K562 (cell line): ENCODE measurements around the gene FGR. TPM values are rescaled to one million over a fixed set of nuclear protein-coding genes. Genes with fewer than 3 reads are reported as not detected.

ENCODE experiments used
- ATF1 ChIP-seq, 2 experiments: fragments of 450-650 bp in 1 of 2; IDR thresholded peaks; 2 replicates each; pipeline ENCODE4 v1.6.1; 2016; ENCODE audit warnings: missing compliant biosample characterization in 1 of 2, missing genetic modification characterization in 1 of 2
- ATF7 ChIP-seq: fragments of 450-650 bp; IDR thresholded peaks from 2 replicates; pipeline ENCODE4 v1.7.1; 2014; ENCODE audit warnings: mild to moderate bottlenecking, moderate library complexity
- CBX5 ChIP-seq: IDR thresholded peaks from 2 replicates; pipeline ENCODE4 v1.6.1; 2014; ENCODE audit warnings: low read depth, borderline replicate concordance
- CREBBP ChIP-seq: IDR thresholded peaks from one replicate; pipeline ENCODE4 v1.6.1; 2012; ENCODE audit warnings: low read depth, mild to moderate bottlenecking, control low read depth, inconsistent platforms, low read length
- ESRRA ChIP-seq: fragments of 450-650 bp; IDR thresholded peaks from 2 replicates; pipeline ENCODE4 v1.6.1; 2014; ENCODE audit warnings: low read depth, mild to moderate bottlenecking, moderate library complexity, borderline replicate concordance
- FOXA3 ChIP-seq, 2 experiments: fragments of 450-650 bp in 1 of 2; sonication (generic) in 1 of 2; formaldehyde crosslinking; IDR thresholded peaks in 1 of 2; conservative IDR thresholded peaks in 1 of 2; 2 replicates each; pipeline versions ENCODE4 v1.4.0 to v1.8.0; 2020 to 2022; ENCODE audit warnings: mild to moderate bottlenecking in 2 of 2, missing genetic modification reagents in 1 of 2
- FOXK1 ChIP-seq: sonication (generic); formaldehyde crosslinking; IDR thresholded peaks from 2 replicates; pipeline ENCODE4 v1.8.0; 2022; ENCODE audit warnings: missing genetic modification reagents, mild to moderate bottlenecking, borderline replicate concordance
- GABPB1 ChIP-seq: sonication (generic); formaldehyde crosslinking; IDR thresholded peaks from 2 replicates; pipeline ENCODE4 v1.8.0; 2022; ENCODE audit warnings: mild to moderate bottlenecking, missing genetic modification reagents
- HMBOX1 ChIP-seq: sonication (generic); IDR thresholded peaks from 2 replicates; pipeline ENCODE4 v1.6.1; 2016
- JUND ChIP-seq, 2 experiments: IDR thresholded peaks; 2 replicates in 1 of 2; 3 replicates in 1 of 2; pipeline ENCODE4 v1.6.1; 2011; ENCODE audit warnings: borderline replicate concordance in 2 of 2, low read depth in 2 of 2, low read length in 2 of 2, improper control_type of control experiment in 1 of 2, missing biosample characterization in 1 of 2, missing genetic modification characterization in 1 of 2, missing genetic modification reagents in 1 of 2
- NRF1 ChIP-seq, 2 experiments: fragments of 450-650 bp; IDR thresholded peaks in 1 of 2; conservative IDR thresholded peaks in 1 of 2; 2 replicates each; pipeline ENCODE4 v1.6.1; 2014; ENCODE audit warnings: mild to moderate bottlenecking in 2 of 2
- PBX2 ChIP-seq, 2 experiments: IDR thresholded peaks in 1 of 2; conservative IDR thresholded peaks in 1 of 2; 2 replicates each; pipeline ENCODE4 v1.6.1; 2016; ENCODE audit warnings: low read depth in 2 of 2, mild to moderate bottlenecking in 1 of 2, missing compliant biosample characterization in 1 of 2, missing genetic modification characterization in 1 of 2, moderate library complexity in 1 of 2
- PHF20 ChIP-seq: fragments of 450-650 bp; IDR thresholded peaks from 2 replicates; pipeline ENCODE4 v1.6.1; 2018; ENCODE audit not compliant: partially characterized antibody
- RBM39 ChIP-seq: fragments of 200-400 bp; formaldehyde crosslinking; optimal IDR thresholded peaks from 2 replicates; pipeline ENCODE3; 2018; ENCODE audit warnings: low read depth, low read length
- TBL1XR1 ChIP-seq, 2 experiments: IDR thresholded peaks; 2 replicates each; pipeline ENCODE4 v1.6.1; 2012; ENCODE audit warnings: improper control_type of control experiment in 2 of 2, low read length in 2 of 2, mild to moderate bottlenecking in 1 of 2
- XRCC5 ChIP-seq: fragments of 200-400 bp; formaldehyde crosslinking; IDR thresholded peaks from 2 replicates; pipeline ENCODE4 v1.6.1; 2017; ENCODE audit warnings: low read depth, mild to moderate bottlenecking, low read length
- ZBTB2 ChIP-seq: fragments of 450-650 bp; IDR thresholded peaks from 2 replicates; pipeline ENCODE4 v1.6.1; 2016; ENCODE audit warnings: antibody characterized with exemption
- ZNF551 ChIP-seq: fragments of 250-450 bp; sonication (Bioruptor Pico); IDR thresholded peaks from 2 replicates; pipeline ENCODE4 v1.5.0; 2021; ENCODE audit warnings: mild to moderate bottlenecking, moderate library complexity
- polyA plus RNA-seq, 8 experiments: library from polyadenylated mRNA; depleted of rRNA in 4 of 8; stranded (reverse) in 5 of 8; unstranded in 3 of 8; fragments of >200 nt; fragmentation: Nextera tagmentation in 2 of 8; fragmentation: Illumina TruSeq in 1 of 8; extraction: Ambion mirVana in 2 of 8; extraction: Trizol in 1 of 8; gene quantifications; 2 replicates each; pipeline versions ENCODE4 v1.2.1 to v1.2.3, GENCODE V29; 2011 to 2014; ENCODE audit warnings: inconsistent platforms in 1 of 8, missing spikeins in 1 of 8
- total RNA-seq, 7 experiments: library from RNA; depleted of rRNA in 6 of 7; stranded (reverse); fragments of >200 nt in 6 of 7; fragmentation: Illumina TruSeq in 2 of 7; extraction: Trizol in 2 of 7; gene quantifications; 2 replicates each; pipeline versions ENCODE4 v1.2.1 to v1.2.3, GENCODE V29; 2011 to 2021; ENCODE audit warnings: low replicate concordance in 1 of 7

FGR gene
- total and polyA plus RNA-seq, 9 of the 15 experiments (the other 6 are each of a cell fraction or from before 2014, with no cell fraction given), result 0.04 to 0.11 TPM; not detected in 7

- TF ChIP-seq ZBTB2 (peak; percentile 46; the same call in 1 of the 2 replicates), PHF20 (peak; percentile 17), NRF1 (conservative IDR thresholded peaks at IDR 0.05 in 1 of 2, IDR thresholded peaks at IDR 0.05 in 1 of 2) (no peak), ZNF551 (no peak), FOXA3 (CRISPR knock-in tag; conservative IDR thresholded peaks at IDR 0.05 in 1 of 2, IDR thresholded peaks at IDR 0.05 in 1 of 2) (peak in 1 of 2 experiments; percentile 49; a peak in 1 of 4 replicates), PBX2 (CRISPR knock-in tag; IDR thresholded peaks at IDR 0.05; ENCODE audit: low read depth) (no peak), PBX2 (tag; conservative IDR thresholded peaks at IDR 0.05; ENCODE audit: low read depth) (no peak), TBL1XR1 (IDR thresholded peaks at IDR 0.05; ENCODE audit: low read length in 2 of 2) (no peak), ESRRA (0 out of 2 replicates have a peak, but pooled peaks have one; percentile 23), GABPB1 (CRISPR knock-in tag) (no peak), HMBOX1 (no peak), XRCC5 (peak; percentile 95), ATF1 (CRISPR knock-in tag; IDR thresholded peaks at IDR 0.05) (peak; percentile 17; the same call in 1 of the 2 replicates), ATF1 (tag; IDR thresholded peaks at IDR 0.05) (peak; percentile 75), FOXK1 (peak; percentile 90), RBM39 (peak; percentile 32), CREBBP (no peak), ATF7 (peak; percentile 29; the same call in 1 of the 2 replicates), JUND (IDR thresholded peaks at IDR 0.05; ENCODE audit: borderline replicate concordance, low read depth, low read length) (peak; percentile 55), JUND (tag; IDR thresholded peaks at IDR 0.05; ENCODE audit: borderline replicate concordance, low read depth, low read length) (peak; percentile 63; the same call in 2 of the 3 replicates), CBX5 (no peak)
Measured at GRCh38 chr1:27668808-27669723, 34.1 kb upstream of the FGR start (continued).
